Measurements from ENCODE around the gene RIMKLA.

Gene RIMKLA, protein sequence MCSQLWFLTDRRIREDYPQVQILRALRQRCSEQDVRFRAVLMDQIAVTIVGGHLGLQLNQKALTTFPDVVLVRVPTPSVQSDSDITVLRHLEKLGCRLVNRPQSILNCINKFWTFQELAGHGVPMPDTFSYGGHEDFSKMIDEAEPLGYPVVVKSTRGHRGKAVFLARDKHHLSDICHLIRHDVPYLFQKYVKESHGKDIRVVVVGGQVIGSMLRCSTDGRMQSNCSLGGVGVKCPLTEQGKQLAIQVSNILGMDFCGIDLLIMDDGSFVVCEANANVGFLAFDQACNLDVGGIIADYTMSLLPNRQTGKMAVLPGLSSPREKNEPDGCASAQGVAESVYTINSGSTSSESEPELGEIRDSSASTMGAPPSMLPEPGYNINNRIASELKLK

DNA sequence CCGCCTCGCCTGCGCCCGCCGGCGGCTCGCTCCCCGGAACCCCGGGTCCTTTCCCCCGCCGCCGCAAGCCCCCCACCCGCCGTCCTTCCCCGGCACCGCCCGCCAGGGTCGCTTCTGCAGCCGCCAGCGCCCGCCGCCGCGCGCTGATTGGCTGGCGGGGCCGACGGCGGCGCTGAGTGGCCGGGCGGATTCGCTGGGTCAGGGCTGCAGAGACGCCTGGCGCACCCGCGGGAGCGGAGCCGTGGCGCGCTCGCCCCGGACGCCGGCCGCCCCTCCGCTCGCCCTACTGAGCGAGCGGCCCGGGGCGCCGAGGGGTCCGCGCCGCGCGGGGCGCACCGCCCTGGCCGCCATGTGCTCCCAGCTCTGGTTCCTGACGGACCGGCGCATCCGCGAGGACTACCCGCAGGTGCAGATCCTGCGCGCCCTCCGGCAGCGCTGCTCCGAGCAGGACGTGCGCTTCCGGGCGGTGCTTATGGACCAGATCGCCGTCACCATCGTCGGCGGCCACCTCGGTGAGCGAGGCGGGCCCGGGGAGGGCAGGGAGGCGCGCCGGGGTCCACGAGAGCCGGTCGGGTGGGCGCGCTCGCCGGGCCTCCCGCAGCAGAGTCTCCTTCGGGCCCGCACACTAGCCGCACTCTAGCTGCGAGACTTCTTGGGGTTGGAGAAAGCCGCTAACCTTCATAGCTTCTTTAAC, at the start of gene RIMKLA:
Gene RIMKLA (plus strand): TSS at position 207 of the 694 bp plus-strand sequence. CDS start 143 bp downstream, at position 350.
- DNase-seq = peak in 55 of 58 donors; percentile 7 to 81 (median 47)

DNA sequence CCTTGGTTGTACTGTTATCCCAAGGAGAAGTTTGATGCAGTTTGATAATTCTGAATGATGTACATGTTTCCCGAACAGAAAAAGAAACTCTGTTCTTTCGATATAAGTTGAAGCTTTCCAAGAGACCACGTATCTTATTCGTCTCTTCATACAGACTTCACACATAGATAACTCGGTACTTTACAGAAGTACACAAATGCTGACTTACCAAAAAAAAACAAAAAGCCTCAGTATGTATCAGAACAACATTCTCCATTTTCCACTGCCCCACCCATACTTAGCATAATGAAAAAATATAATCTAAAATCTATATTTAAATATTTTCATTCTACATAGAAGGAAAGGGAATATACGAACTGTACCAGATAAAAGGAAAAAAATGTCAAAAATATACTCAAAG, 47.7 kb upstream of the RIMKLA start:
- DNase-seq = no peak

DNA sequence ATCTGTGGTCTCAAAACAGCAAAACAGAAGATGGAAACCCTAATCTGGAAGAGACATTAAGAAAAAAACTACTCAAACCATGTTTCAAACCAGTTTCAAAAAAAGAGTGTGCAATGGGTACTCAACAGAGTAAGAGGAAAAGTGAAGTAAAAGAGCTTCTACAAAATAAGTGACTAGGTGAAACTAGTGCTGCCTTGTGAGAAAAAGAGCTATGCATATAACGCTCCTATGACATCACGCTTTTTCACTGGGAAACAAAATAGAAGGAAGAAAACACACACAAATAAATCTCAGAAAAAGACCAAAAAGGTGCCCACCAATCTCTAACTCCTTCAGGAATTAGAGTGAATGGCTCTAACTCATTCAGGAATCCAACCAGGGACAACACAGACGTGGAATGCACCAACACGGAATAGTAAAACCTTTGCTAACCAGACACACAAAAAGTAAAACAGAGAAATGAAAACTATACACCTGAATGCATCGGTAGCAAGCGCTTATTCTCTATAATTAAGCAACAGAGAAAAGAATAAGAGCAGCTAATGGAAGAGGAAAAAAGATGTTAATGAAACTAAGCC, 46.8 kb upstream of the RIMKLA start:
- no peak for DNase-seq

DNA sequence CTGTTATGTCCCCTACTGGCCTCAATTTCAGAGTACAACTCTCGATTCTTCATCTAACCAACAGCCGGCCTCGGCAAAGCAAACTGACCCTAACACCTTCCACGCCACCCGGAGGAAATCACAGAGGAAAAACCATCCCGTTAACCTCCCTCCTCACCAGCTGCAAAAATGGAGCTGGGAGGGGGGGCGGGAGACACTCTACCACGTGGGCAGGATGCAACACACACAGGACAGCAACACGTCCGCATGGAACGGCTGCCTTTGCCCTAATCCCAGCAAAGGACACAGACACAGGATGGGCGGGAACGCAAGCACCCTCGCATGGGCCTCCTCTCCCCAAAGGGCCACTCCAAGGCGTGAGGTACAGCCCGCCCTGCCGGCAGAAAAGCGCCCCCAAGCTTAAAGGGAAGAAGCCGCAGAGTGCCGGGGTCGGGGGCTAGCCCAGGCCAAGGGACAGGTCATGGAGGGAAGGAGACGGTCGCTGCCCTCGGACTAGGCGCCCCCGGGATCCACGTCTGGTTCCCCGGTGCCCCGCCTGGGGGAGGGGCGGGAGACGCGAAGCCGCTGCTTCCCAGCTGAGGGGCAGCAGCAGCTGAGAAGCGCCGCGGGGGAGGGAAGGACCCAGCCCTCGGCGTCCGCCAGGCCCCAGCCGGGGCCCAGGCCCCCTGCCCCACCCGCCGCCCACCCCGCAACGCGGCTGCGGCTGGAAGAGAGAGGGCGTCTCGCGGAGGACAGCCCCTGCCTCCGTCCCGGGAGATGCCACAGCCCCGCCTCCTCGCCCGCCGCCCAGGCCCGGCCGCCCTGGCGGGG, 46.1 kb upstream of the RIMKLA start:
- peak in 50 of 58 donors; percentile 9 to 80 (median 56) for DNase-seq

DNA sequence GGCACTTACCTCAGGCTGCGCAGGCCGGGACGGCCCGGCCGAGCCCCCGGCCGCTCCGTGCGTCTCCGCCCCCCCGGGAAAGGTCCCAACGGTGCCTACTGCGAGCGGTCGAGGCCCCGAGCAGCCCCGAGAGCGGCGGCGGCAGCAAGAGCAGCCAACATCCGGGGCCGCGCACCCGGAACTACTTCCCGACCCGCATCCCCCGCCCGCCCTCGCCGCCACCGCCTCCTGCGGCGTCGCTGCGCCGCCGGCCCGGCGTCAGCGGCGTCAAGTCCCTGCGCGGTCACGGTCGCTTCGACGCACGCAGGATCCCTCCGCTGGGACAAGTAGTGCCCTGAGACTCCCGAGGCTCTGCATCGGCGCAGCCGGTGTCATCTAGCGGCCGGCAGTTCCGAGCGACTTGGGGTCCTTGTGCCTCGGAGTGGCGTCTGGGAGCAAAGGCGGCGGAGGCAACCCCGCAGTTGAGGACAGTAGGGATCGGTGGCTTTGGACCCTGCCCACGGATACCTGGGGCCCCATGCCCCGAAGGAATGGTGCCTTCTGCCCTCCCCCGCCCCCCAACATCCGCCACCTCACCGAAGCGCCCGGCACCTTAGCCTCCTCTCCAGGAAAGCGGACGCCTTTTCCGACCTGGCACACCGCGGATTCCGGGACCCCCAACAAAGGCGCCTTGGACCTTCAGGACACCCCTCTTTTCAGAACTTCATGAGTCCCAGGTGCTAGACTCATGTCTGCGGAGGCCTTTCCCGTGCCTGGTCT, 45.4 kb upstream of the RIMKLA start, which contains the start of gene FOXJ3:
Gene FOXJ3 (minus strand): TSS at position 186 of the 759 bp plus-strand sequence. CDS start 24,142 bp downstream, outside the sequence.
- DNase-seq = peak; percentile 35 to 93 (median 87)

DNA sequence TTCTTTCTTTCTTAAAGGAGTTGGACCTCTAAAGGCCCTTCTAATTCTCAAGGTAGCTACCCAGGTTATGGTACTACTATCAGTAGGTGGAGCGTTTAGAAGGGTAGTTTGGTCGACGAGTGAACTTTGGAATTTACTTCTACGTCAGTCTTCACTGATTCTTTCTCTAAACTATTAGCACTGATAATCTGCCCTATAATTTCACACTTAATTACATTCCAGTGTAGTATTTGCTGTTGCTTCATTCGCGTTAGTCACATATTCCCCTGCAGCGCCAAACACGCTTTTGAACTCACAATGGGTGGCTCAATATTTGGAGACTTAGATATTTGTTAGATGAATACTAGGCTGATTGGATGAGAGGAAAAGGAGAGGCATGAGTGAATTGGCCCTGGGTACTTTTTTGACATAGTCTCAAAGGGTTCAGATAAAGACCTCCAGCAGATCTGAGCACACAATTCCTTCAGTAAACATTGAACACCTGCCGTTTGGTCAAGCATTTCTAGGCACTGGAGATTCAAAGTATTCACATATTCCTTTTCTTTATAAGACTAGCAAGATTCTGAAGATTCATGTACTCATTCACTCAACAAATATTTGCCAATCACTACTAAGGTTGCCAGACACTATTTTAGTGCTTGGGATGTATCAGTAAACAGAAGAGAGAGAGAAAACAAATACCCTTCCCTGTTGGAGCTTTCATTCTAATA, 44.6 kb upstream of the RIMKLA start:
- no peak for DNase-seq

DNA sequence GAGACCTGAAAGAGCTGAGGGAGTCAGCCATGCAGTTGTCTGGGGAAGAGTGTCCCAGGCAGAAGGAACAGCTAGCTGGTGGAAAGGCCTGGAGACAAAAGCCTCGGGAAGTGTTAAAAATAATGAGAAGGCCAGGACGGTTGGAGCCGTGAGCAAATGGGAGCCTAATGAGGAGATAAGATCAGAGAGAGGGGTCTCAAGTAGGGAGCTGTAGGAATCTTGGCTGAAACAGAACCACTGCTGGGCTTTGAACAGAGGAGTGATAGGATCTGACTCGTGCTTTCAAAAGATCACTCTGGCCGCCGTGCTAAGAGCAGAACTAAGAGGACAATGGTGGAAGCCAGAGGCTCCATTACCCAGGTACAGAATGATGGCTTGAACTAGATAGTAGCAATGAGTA, 43.6 kb upstream of the RIMKLA start:
- no peak for DNase-seq

DNA sequence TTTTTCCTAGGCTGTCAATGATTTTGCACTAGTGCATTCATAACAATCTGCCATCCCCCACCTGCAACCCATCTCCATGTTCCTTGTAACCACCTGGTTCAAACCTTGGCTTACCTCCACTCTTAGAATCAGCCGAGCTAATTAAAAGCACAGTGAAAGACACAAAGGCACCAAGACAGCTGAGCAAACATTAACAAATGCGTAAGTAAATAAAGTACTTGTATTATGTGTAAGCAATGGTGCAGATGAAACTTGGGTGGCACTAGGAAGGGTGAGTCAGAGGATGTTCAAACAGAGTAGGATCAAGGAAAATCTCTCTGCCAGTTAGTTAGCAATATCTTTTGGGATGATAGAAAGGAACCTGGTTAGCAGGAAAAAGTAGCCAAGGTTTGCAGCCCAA, 40.5 kb upstream of the RIMKLA start:
- DNase-seq = no peak

DNA sequence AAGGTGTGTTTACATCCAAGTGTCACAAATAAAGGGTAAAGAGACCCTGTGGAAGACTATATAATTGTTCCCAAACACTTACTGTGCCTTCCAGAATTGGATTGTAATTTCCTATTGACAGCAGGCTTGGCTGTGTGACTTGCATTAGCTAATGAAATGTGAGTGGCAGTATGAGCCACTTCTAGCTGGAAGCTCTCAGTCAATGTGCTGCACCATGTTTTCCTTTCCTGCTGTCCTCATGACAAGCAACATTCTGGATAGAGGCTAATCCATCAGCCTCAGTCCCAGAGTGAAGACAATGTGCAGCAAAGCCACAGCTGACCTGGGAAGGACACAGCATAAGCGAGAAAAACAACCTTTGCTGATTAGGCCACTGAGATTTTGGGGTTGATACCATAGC, 39.7 kb upstream of the RIMKLA start:
- DNase-seq = no peak

DNA sequence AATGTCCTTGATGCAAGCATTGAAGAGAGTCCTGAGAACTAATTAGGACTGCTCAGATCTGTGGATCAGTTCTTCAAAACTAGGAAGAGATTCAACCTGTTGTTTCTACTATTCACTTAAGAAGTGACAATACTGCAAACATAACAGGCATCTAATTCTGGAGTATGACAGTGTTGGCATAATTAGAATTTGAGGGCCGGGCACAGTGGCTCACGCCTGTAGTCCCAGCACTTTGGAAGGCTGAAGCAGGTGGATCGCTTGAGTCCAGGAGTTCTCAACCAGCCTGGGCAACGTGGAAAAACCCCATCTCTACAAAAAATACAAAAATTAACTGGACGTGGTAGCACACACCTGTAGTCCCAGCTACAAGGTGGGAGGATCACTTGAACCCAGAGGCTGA, 37.5 kb upstream of the RIMKLA start:
- DNase-seq = no peak

DNA sequence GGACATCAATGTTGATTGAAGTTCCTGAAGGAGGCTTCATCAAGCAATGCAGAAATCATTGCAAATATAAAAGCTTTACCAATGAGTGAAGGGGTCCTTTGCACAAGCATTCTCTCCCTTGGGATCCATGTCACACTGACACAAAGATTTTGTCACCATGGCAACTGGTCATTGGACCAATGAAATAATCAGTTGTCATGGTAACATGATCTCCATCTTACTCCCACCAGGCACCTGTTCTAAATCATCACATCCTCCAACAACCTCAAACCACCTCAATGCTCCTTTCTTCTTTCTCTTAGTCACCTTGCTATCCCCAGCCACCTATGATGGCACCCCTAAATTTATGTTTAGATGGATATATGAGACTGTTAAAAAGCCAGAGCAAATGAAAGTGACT, 32.1 kb upstream of the RIMKLA start:
- DNase-seq = peak in 2 of 58 donors; percentile 7 to 43

DNA sequence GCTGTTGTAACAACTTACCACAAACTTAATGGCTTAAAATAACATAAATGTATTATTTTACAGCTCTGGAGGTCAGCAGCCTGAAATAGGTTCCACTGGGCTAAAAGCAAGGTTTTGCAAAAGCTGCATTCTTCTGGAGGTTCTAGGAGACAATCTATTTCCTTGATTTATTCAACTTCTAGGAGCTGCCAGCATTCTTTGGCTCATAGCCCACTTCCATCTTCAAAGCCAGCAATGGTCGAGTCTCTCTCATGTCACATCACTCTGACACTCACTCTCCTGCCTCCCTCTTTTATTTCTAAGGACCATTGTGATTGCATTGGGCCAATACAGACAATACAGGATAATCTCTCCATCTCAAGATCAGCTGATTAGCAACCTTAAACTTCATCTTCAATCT, 30.5 kb upstream of the RIMKLA start:
- DNase-seq = no peak

DNA sequence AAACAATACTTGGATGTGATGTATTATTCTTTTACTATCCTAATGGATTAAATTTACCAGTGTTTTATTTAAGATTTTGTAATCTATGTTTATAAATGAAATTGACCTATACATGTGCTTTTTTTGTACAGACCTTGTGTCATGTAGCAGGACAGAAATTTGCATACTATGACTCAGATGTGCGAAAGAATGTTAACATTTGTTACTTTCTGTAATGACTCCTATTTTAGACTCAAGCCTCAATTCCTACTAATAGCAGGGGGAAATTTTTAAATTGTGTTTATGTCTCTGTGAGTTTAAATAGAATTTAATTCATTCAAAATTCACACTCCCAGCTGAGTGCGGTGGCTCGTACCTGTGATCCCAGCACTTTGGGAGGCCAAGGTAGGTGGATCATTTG, 21.8 kb upstream of the RIMKLA start:
- no peak for DNase-seq

DNA sequence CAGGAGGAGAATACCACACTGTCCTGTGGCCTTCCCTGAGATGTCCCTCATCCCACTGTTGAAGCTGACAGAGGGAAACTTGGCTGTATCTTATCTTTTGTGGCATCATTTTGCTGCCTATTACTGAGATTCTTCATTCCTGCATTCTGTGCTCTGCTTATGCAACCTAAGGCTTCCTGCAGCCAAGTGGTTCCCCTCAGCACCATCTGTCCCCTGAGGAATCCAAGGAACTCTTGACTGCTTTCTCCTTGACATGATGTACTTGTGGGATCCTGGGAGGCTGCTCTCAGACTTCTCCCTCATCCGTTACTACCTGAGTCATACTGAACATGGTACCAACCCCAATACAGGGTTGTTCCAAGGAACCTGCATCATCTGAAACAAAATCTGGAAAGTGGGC, 21.1 kb upstream of the RIMKLA start:
- peak in 24 of 58 donors; percentile 1 to 77 (median 18) for DNase-seq

DNA sequence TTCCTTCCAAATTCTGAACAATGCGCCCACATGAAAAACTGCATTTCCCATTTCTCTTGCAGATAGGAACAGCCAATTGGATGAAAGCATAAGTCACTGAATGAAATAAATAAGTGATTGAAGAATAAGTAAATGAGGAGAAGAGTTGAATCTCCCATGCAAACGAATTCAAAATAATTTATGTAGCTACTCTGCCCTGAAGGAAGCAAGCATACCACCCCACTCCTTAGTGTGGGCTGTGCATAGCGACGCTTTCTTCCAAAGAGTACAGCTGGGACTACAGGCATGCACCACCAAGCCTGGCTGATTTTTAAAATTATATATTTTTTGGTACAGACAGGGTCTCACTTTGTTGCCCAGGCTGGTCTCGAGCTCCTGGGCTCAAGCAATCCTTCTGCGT, 16.5 kb upstream of the RIMKLA start:
- DNase-seq = peak in 3 of 58 donors; percentile 1 to 4 (median 4)

DNA sequence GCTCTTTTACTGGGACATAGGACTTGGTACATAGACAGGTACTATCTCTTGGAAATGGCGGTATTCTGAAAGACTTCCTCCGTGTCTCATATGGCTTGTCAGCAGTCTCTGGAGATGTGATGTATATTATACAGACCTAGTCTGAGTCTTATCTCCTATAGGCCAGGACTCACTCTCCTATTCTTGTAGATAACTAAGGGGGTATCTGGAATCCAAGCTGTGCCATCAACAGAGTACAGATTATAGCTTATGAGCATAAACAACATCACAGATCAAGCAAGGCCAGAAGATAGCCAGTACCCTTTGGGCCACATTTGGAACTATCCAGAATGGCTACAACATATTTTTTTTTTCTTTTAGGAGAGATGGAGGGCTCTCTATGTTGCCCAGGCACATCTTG, 16.1 kb upstream of the RIMKLA start:
- no peak for DNase-seq

DNA sequence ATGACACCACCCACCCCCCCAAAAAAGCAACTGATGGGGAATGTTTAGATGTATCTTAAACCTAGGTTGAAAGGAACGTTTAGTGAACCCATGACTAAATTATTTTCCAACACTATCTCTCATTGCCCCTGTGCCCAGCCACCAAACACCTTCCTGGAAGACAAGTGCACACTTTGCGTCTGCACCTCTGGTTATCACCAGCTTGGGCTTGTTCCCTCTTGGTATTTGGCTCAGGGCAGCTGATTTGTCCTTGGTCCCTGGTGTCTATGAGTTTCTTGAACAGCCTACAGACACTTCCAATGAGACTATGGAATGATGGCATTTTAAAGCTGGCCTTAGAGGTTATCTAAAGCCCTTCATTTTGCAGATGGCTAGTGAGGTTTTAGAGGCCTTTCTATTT, 15.5 kb upstream of the RIMKLA start:
- DNase-seq = no peak

DNA sequence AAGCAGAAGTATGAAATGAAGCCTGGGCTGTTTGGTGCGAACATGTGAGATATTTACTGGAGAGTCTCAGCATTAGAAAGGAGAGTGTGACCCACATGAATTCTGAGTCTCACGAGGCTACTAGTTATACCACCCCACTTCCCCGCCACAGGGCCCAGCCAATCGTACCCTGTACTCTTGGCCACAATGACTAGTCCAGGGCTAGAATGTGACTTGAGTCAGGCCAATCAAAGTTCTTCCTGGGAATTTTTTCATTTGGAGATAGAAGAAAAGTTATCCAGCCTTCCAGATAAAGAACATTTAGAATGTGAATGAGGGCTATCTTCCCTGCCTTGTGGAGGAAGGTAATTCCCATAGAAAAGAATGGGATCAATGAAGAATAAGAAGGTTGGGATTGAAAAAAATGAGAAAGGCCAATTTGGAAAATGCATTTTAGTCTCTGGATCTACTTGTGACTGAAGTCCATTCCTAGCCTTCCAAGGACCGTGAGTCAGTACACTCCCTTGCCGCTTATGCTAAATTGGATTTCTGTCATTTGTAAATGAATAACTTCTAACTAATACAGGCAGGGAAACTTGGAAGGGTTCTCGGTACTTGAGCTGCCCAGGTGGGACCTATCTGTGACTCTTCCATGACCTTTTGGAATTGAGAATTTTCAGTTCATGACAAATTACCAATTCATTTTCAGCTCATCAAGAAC, 12.3 kb upstream of the RIMKLA start:
- DNase-seq = no peak

DNA sequence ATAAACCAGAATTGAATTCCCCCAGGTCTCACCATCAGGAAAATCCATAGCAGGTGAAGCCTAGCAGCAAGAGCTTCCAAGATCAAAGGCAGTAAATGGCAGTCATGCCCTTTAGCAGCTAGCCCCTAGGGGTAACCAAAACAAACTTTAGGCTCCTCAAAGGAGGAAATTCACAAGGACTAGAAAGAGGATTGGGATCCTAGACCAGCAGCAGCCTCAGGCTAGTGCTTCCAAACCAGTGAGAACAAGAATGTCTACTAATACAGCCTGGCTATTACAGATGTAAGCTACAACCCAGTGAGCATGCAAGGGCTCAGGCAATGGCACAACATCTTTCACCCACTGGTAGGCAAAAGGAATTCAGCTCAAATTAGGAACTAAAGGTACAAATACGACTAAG, 11.1 kb upstream of the RIMKLA start:
- no peak for DNase-seq

Data from anterior cingulate cortex (tissue), 58 donors.